ENCODE measurements around the gene TRIM65.

- TF ChIP-seq CTCF (conservative IDR thresholded peaks at IDR 0.05; ENCODE audit: low read length) (no peak), EZH2phosphoT487 (IDR thresholded peaks at IDR 0.05; ENCODE audit: borderline replicate concordance, low read depth, low read length) (no peak)
These were observed 8.3 kb downstream of the TRIM65 start for GRCh38 chr17:75888484-75888883.
